ENCODE measurements around the gene KCNC2. TPM values are rescaled to one million over a fixed set of nuclear protein-coding genes. Genes with fewer than 3 reads are reported as not detected.

KCNC2 gene
- total RNA-seq, 1 donor from 2014 or later, result not detected

- H3K36me3 Mint-ChIP-seq (ENCODE audit: low read depth), result no peaks in the 10 kb centered on the region
- no peaks in the 10 kb centered on the region for H3K9me3 Mint-ChIP-seq (ENCODE audit: low read depth)
Measured at GRCh38 chr12:75103822-75104221, 105.8 kb downstream of the KCNC2 start.

DNA sequence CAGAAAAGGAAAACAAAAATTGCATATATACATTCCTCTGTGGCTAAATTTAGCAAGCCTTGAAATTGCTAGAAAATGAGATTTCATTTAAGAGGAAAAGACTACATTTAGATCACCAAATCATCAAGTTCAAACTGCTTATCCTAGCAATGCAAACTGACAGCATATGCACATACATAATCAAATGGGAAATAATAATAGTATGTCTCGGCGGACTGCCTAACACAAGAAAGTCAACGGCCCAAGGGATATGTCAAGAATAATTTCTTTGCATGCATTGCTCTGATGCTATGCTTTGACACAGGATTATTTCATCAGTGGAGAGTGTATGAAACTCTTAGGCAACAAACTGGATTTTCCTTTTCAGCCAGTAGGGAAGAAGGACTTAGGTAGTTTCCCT is 107.9 kb downstream of the KCNC2 start:
- peaks cover 5% of the 10 kb centered on the region for H3K27me3 Mint-ChIP-seq (ENCODE audit: low read depth)
- H3K4me1 Mint-ChIP-seq (ENCODE audit: low read depth), result no peaks in the 10 kb centered on the region
- H3K36me3 Mint-ChIP-seq (ENCODE audit: low read depth), result no peaks in the 10 kb centered on the region
- no peak for DNase-seq (ENCODE audit: low spot score)
- no peak overlapping the region for H3K27ac Mint-ChIP-seq (ENCODE audit: unreplicated experiment)
- no peaks in the 10 kb centered on the region for H3K9me3 Mint-ChIP-seq (ENCODE audit: low read depth)
- TF ChIP-seq, protein P1, sequence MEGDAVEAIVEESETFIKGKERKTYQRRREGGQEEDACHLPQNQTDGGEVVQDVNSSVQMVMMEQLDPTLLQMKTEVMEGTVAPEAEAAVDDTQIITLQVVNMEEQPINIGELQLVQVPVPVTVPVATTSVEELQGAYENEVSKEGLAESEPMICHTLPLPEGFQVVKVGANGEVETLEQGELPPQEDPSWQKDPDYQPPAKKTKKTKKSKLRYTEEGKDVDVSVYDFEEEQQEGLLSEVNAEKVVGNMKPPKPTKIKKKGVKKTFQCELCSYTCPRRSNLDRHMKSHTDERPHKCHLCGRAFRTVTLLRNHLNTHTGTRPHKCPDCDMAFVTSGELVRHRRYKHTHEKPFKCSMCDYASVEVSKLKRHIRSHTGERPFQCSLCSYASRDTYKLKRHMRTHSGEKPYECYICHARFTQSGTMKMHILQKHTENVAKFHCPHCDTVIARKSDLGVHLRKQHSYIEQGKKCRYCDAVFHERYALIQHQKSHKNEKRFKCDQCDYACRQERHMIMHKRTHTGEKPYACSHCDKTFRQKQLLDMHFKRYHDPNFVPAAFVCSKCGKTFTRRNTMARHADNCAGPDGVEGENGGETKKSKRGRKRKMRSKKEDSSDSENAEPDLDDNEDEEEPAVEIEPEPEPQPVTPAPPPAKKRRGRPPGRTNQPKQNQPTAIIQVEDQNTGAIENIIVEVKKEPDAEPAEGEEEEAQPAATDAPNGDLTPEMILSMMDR (IDR thresholded peaks at IDR 0.05), result no peak
- H3K4me3 Mint-ChIP-seq (ENCODE audit: unreplicated experiment), result no peak overlapping the region

More at GRCh38 chr12:75103822-75104221, 105.8 kb downstream of the KCNC2 start:
- H3K27ac Mint-ChIP-seq (ENCODE audit: unreplicated experiment), result no peak overlapping the region
- no peaks in the 10 kb centered on the region for H3K4me1 Mint-ChIP-seq (ENCODE audit: low read depth)
- peaks cover 5% of the 10 kb centered on the region for H3K27me3 Mint-ChIP-seq (ENCODE audit: low read depth)
- TF ChIP-seq, protein P1 (IDR thresholded peaks at IDR 0.05), result no peak
- no peak overlapping the region for H3K4me3 Mint-ChIP-seq (ENCODE audit: unreplicated experiment)
- DNase-seq (ENCODE audit: low spot score), result no peak

GRCh38 chr12:75099210-75099609 is 110.4 kb downstream of the KCNC2 start:
- H3K4me1 Mint-ChIP-seq (ENCODE audit: low read depth), result no peaks in the 10 kb centered on the region
- no peak overlapping the region for H3K27ac Mint-ChIP-seq (ENCODE audit: unreplicated experiment)
- no peaks in the 10 kb centered on the region for H3K36me3 Mint-ChIP-seq (ENCODE audit: low read depth)
- TF ChIP-seq, protein P1 (IDR thresholded peaks at IDR 0.05), result no peak
- H3K9me3 Mint-ChIP-seq (ENCODE audit: low read depth), result no peaks in the 10 kb centered on the region
- no peak for DNase-seq (ENCODE audit: low spot score)
- peaks cover 16% of the 10 kb centered on the region for H3K27me3 Mint-ChIP-seq (ENCODE audit: low read depth)
- H3K4me3 Mint-ChIP-seq (ENCODE audit: unreplicated experiment), result no peak overlapping the region

DNA sequence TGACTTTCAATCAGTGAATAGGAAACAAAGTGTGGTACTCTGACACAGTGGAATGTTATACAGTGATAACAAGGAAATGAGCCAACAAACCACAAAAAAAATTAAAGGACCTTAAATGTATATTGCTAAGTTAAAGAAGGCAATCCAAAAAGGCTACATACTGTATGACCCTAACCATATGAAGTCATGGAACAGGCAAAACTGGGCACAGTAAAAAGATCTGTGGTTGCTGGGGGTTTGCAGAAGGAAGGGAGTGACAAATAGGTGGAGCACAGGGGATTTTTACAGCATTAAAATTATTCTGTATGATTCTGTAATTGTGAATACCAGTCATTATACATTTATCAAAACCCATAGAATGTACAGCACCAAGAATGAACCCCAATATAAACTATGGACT is 112.6 kb downstream of the KCNC2 start:
- no peaks in the 10 kb centered on the region for H3K9me3 Mint-ChIP-seq (ENCODE audit: low read depth)
- H3K36me3 Mint-ChIP-seq (ENCODE audit: low read depth), result no peaks in the 10 kb centered on the region
- DNase-seq (ENCODE audit: low spot score), result no peak
- TF ChIP-seq, protein P1 (IDR thresholded peaks at IDR 0.05), result no peak
- H3K4me3 Mint-ChIP-seq (ENCODE audit: unreplicated experiment), result no peak overlapping the region
- H3K27me3 Mint-ChIP-seq (ENCODE audit: low read depth), result peaks cover 22% of the 10 kb centered on the region
- H3K4me1 Mint-ChIP-seq (ENCODE audit: low read depth), result no peaks in the 10 kb centered on the region
- no peak overlapping the region for H3K27ac Mint-ChIP-seq (ENCODE audit: unreplicated experiment)

GRCh38 chr12:75087654-75088053 is 122.0 kb downstream of the KCNC2 start:
- Mint-ChIP-seq H3K36me3 (ENCODE audit: low read depth) (no peaks in the 10 kb centered on the region), H3K27me3 (ENCODE audit: low read depth) (peaks cover 14% of the 10 kb centered on the region), H3K4me1 (ENCODE audit: low read depth) (peaks cover 3% of the 10 kb centered on the region), H3K27ac (ENCODE audit: unreplicated experiment) (no peak overlapping the region), H3K9me3 (ENCODE audit: low read depth) (no peaks in the 10 kb centered on the region), H3K4me3 (ENCODE audit: unreplicated experiment) (no peak overlapping the region)
- DNase-seq (ENCODE audit: low spot score), result no peak
- TF ChIP-seq, protein P1 (IDR thresholded peaks at IDR 0.05), result peak; percentile 33
